Epithelial cell of proximal tubule (primary cell): ENCODE results near the gene CDH23. TPM values are rescaled to one million over a fixed set of nuclear protein-coding genes. Genes with fewer than 3 reads are reported as not detected.

Experiments used
- DNase-seq: peaks from one replicate; pipeline ENCODE4 v3.0.0-alpha.2; 2011; ENCODE audit warnings: low read depth
- H3K4me3 ChIP-seq: 2 replicates; pipeline ENCODE4 v1.5.1; 2011; ENCODE audit warnings: low read depth, mild to moderate bottlenecking, low read length
- total RNA-seq: library from RNA; depleted of rRNA; stranded (reverse); fragments of >200 nt; gene quantifications from 2 replicates; pipeline ENCODE4 v1.2.3, GENCODE V29; 2015
- TF ChIP-seq, protein P1 (sequence below): conservative IDR thresholded peaks from 2 replicates; pipeline ENCODE4 v1.5.1; 2012; ENCODE audit warnings: low read depth, mild to moderate bottlenecking, low read length

CDH23 gene
- total RNA-seq, 1 donor from 2014 or later = under 0.01 TPM

DNA sequence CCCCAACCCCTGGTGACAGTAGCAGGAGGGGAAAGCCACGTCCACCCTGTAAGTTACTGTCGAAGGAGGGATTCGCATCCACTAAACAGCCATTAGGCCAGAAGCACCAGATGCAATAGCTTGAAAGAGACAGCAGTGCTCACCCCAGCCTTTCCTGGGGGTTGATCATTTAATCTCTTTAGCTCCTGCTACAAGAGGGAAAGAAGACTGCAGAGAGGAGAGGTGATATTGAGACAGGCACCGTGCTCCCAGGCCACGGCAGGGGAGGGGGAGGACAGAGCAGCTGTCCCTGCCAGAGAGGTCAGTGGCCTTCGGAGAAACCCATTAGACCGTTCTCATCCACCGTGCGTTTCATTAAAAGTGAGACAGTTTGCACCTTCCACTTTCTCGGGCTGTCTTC lies 148.3 kb downstream of the CDH23 start:
- no peak overlapping the region for H3K4me3 ChIP-seq
- TF ChIP-seq, protein P1, sequence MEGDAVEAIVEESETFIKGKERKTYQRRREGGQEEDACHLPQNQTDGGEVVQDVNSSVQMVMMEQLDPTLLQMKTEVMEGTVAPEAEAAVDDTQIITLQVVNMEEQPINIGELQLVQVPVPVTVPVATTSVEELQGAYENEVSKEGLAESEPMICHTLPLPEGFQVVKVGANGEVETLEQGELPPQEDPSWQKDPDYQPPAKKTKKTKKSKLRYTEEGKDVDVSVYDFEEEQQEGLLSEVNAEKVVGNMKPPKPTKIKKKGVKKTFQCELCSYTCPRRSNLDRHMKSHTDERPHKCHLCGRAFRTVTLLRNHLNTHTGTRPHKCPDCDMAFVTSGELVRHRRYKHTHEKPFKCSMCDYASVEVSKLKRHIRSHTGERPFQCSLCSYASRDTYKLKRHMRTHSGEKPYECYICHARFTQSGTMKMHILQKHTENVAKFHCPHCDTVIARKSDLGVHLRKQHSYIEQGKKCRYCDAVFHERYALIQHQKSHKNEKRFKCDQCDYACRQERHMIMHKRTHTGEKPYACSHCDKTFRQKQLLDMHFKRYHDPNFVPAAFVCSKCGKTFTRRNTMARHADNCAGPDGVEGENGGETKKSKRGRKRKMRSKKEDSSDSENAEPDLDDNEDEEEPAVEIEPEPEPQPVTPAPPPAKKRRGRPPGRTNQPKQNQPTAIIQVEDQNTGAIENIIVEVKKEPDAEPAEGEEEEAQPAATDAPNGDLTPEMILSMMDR = no peak
- no peak for DNase-seq

DNA sequence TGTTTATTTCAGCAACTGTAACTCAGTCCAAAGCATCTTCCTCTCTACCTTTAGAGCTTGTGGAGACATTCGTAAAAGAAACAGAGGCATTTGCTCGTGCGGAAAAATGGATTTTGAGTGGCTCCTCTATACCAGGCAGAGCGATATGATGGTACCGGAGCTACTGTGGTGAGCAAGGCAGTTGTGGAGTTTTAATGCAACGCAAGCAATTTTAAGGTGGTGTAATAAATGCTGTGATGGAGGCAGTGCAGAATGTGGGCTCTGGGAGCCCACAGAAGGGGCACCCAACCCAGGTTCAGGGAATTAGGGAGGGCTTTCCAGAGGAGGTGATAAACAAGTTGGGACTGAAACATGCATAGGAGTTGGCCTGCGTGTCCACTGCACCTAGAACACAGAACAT lies 149.5 kb downstream of the CDH23 start:
- TF ChIP-seq, protein P1 = no peak
- no peak for DNase-seq
- H3K4me3 ChIP-seq = no peak overlapping the region

DNA sequence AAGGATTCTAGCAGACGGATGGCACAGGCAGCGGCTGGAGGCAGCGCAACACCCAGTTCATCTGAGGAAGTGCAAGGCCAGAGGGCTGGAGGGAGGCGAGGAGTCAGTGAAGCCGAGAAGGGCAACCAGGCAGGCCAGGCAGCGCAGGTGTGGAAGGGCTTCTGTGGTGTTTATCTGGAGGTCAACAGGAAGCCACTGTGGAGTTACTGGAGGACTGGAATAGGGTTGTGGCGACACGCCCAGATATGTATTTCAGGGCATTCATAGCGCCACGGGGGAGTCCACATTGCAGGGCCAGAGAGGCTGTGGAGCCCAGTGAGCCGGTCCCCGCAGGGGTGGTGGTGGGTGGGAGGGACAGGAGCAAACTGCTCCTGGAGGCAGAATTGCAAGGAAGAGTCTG lies 150.6 kb downstream of the CDH23 start:
- TF ChIP-seq, protein P1 = no peak

DNA sequence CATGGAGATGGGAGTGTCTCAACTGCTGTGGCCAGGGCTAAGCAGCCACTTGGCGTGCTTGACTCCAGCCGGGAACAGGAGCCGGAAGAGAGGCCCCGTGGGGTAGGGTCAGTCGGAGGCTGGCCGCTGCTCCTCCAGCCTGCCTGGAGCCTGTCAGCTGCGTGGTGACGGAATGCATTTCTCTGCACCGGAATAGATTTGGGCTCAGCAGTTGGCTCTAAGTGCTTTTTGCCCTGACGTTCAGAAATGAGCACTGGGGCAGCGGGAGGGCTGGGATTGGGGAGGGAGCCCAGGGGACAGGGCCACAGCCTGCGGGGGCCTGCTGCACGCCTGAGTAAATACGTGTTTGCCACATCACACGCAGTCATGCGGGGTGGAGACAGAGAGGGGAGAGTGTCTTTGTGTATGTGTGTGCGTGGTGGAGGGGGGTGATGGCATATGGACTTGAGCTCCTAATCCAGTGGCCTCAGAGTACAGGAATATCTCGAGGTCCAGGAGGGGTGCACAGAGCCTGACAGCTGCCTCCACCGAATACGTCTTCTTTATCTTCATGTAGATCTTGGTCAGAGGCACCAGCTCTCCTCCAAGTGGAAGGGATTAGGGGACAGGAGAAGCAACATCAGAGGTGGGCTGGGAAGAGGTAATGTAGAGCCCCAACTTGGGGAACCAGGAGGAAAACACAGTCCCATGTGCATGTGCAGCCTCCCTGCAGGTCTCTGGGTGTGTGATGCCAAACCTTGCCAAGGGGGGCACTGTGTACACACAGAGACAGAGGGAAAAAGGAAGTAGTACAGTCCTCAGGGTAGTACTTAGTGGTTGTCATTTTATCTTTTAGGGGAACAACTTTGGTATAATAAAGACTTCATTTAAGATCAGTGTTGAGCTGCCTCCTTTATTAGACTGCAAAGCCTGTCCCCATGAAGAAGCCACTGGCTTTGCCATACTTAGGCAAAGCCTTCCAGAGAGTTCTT lies 151.4 kb downstream of the CDH23 start:
- DNase-seq = no peak
- H3K4me3 ChIP-seq = no peak overlapping the region
- TF ChIP-seq, protein P1 = peak; percentile 32

More for the DNA sequence above, 150.6 kb downstream of the CDH23 start:
- no peak for DNase-seq
- H3K4me3 ChIP-seq = no peak overlapping the region

DNA sequence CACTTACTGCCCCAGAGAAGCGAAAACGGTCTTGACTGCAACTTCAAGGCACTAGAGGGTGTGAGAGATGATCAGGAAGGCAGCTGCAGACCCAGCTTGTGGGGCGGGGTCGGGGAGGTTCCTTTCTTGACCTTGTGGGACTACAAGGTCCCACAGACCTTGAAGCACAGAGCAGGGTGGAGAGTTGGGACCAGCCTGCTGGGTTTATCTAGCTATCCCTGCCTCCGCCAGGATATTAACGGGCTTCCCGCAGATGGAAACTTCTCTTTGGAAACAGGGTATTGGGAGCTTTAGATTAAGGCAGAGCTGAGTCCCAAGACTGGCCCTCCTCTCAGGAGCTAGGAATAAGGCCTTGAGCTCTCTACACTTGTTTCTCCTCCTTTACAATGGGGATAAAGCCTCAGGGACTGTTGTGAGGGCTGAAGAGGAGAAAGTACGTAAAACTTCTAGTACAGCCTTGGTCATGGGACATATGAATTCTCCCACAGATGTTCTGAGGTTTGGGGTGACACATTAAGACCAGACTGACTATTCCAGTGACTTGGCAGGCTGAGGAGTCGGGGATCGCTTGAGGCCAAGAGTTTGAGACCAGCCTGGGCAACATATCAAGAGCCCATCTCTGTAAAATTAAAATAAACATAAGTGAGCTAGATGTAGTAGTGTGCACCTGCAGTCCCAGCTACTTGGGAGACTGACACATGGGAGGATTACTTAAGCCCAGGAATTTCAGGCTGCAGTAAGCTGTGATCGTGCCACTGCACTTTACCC lies 153.2 kb downstream of the CDH23 start:
- DNase-seq = no peak
- TF ChIP-seq, protein P1 = no peak
- no peak overlapping the region for H3K4me3 ChIP-seq

DNA sequence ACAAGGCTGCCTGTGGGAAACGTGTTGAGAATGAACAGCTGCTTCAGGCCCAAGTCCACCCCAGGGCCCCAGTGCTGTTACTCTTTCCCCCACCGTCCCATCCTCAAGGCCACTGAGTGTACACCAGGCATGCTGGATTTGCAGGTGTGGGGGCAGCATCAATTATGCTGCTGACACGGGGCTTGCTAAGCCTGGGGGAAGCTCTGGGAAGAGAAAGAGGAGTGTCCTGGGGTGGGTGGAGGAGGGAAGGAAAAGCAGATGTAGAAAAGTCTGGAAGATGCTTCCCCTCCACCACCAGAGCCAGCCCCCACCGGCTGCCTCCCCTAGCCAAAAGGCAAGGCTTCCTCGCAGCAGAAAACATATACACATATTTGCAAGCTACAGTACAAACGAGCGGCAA lies 153.9 kb downstream of the CDH23 start:
- no peak for DNase-seq
- H3K4me3 ChIP-seq = no peak overlapping the region
- TF ChIP-seq, protein P1 = no peak
